SK-N-SH treated with all-trans-retinoic acid at 6 μM for 48 hours (cell line): ENCODE measurements around the gene LRATD1.

ENCODE experiments used
- ARNTL ChIP-seq: fragments of 450-650 bp; formaldehyde crosslinking; IDR thresholded peaks from 2 replicates; pipeline ENCODE4 v1.5.0; 2020; ENCODE audit warnings: low read depth, mild to moderate bottlenecking, moderate library complexity, borderline replicate concordance
- CSDC2 ChIP-seq: fragments of 250-450 bp; sonication (Bioruptor Pico); IDR thresholded peaks from 2 replicates; pipeline ENCODE4 v1.5.0; 2020; ENCODE audit warnings: mild to moderate bottlenecking, moderate library complexity
- CSRNP3 ChIP-seq: fragments of 250-450 bp; sonication (Bioruptor Pico); IDR thresholded peaks from 2 replicates; pipeline ENCODE4 v1.5.1; 2021; ENCODE audit warnings: mild to moderate bottlenecking, moderate library complexity
- PATZ1 ChIP-seq: fragments of 250-450 bp; sonication (Bioruptor Pico); IDR thresholded peaks from 2 replicates; pipeline ENCODE4 v1.8.0; 2020; ENCODE audit warnings: mild to moderate bottlenecking, moderate library complexity, borderline replicate concordance
- RARB ChIP-seq: fragments of 250-450 bp; sonication (Bioruptor Pico); IDR thresholded peaks from 2 replicates; pipeline ENCODE4 v1.8.0; 2021; ENCODE audit warnings: mild to moderate bottlenecking, moderate library complexity
- ZFP3 ChIP-seq: fragments of 250-450 bp; sonication (Bioruptor Pico); IDR thresholded peaks from 2 replicates; pipeline ENCODE4 v1.5.0; 2020; ENCODE audit warnings: mild to moderate bottlenecking, moderate library complexity
- ZFP30 ChIP-seq: fragments of 450-650 bp; formaldehyde crosslinking; IDR thresholded peaks from 2 replicates; pipeline ENCODE4 v1.5.0; 2022; ENCODE audit warnings: mild to moderate bottlenecking, moderate library complexity

- no peak for TF ChIP-seq ZFP30 (CRISPR knock-in tag)
- no peak for TF ChIP-seq ARNTL
- no peak for TF ChIP-seq ZFP3 (CRISPR knock-in tag)
- no peak for TF ChIP-seq CSDC2 (CRISPR knock-in tag)
- no peak for TF ChIP-seq CSRNP3 (CRISPR knock-in tag)
- TF ChIP-seq PATZ1 (CRISPR knock-in tag) = no peak
- TF ChIP-seq RARB (CRISPR knock-in tag) = no peak
These were observed 2.9 kb downstream of the LRATD1 start for GRCh38 chr2:14635391-14635871.
